Memory B cell (primary cell): ENCODE measurements around the gene ELAVL1.
A peak's percentile ranks its signal among the peaks of the same experiment; 100 is the strongest.

Source experiments
- ATAC-seq: fragments of 150-1000 bp; cut with Tn5 transposase; 2 replicates; pipeline ENCODE4 v1.10.0; 2021; ENCODE audit warnings: low read depth, mild to moderate bottlenecking, moderate library complexity
- DNase-seq, 2 donors: peaks; one replicate each; pipeline ENCODE4 v3.0.0; 2022; ENCODE audit warnings: low spot score in 2 of 2
- H3K27ac Mint-ChIP-seq: one replicate; pipeline ENCODE4 v1.8.0; 2022; ENCODE audit warnings: mild to moderate bottlenecking, moderate library complexity, mixed read lengths
- H3K27me3 Mint-ChIP-seq: one replicate; pipeline ENCODE4 v1.8.0; 2022; ENCODE audit warnings: mixed read lengths
- H3K36me3 Mint-ChIP-seq: one replicate; pipeline ENCODE4 v1.8.0; 2022; ENCODE audit warnings: mild to moderate bottlenecking, mixed read lengths
- H3K4me1 Mint-ChIP-seq: one replicate; pipeline ENCODE4 v1.8.0; 2022; ENCODE audit warnings: mixed read lengths
- H3K4me3 Mint-ChIP-seq: one replicate; pipeline ENCODE4 v1.8.0; 2022; ENCODE audit warnings: mild to moderate bottlenecking, moderate library complexity, mixed read lengths
- H3K9me3 Mint-ChIP-seq: one replicate; pipeline ENCODE4 v1.8.0; 2022; ENCODE audit warnings: mixed read lengths

The ELAVL1 gene

GRCh38 chr19:7977021-7977722, 28.3 kb downstream of the ELAVL1 start:
- H3K4me3 Mint-ChIP-seq = no peak overlapping the region

GRCh38 chr19:7976461-7976860, 29.0 kb downstream of the ELAVL1 start:
- Mint-ChIP-seq H3K9me3 (no peaks in the 10 kb centered on the region), H3K27ac (no peak overlapping the region), H3K27me3 (no peaks in the 10 kb centered on the region), H3K36me3 (peaks cover 6% of the 10 kb centered on the region), H3K4me3 (no peak overlapping the region), H3K4me1 (no peaks in the 10 kb centered on the region)
- DNase-seq (no peak), ATAC-seq (no peak)

More at GRCh38 chr19:7977021-7977722, 28.3 kb downstream of the ELAVL1 start:
- Mint-ChIP-seq H3K27me3 (no peaks in the 10 kb centered on the region), H3K27ac (no peak overlapping the region), H3K9me3 (no peaks in the 10 kb centered on the region), H3K4me1 (no peaks in the 10 kb centered on the region), H3K36me3 (peaks cover 6% of the 10 kb centered on the region)
- DNase-seq (no peak), ATAC-seq (no peak)

- Mint-ChIP-seq H3K36me3 (peaks cover 5% of the 10 kb centered on the region), H3K4me3 (no peak overlapping the region), H3K27me3 (no peaks in the 10 kb centered on the region), H3K9me3 (no peaks in the 10 kb centered on the region), H3K4me1 (no peaks in the 10 kb centered on the region), H3K27ac (no peak overlapping the region)
- DNase-seq (no peak), ATAC-seq (no peak)
Measured at GRCh38 chr19:7975037-7975436, 30.4 kb downstream of the ELAVL1 start.

- H3K27ac Mint-ChIP-seq = no peak overlapping the region
- H3K4me3 Mint-ChIP-seq = no peak overlapping the region
- DNase-seq (no peak), ATAC-seq (no peak)
- H3K4me1 Mint-ChIP-seq = no peaks in the 10 kb centered on the region
- H3K36me3 Mint-ChIP-seq = peaks cover 5% of the 10 kb centered on the region
- H3K9me3 Mint-ChIP-seq = no peaks in the 10 kb centered on the region
- no peaks in the 10 kb centered on the region for H3K27me3 Mint-ChIP-seq
Measured at GRCh38 chr19:7973883-7974282, 31.6 kb downstream of the ELAVL1 start.

GRCh38 chr19:7971553-7972520, 33.6 kb downstream of the ELAVL1 start:
- H3K4me1 Mint-ChIP-seq = no peaks in the 10 kb centered on the region
- H3K27ac Mint-ChIP-seq = no peak overlapping the region
- peaks cover 10% of the 10 kb centered on the region for H3K36me3 Mint-ChIP-seq
- DNase-seq (no peak), ATAC-seq (no peak)
- no peak overlapping the region for H3K4me3 Mint-ChIP-seq
- no peaks in the 10 kb centered on the region for H3K27me3 Mint-ChIP-seq
- no peaks in the 10 kb centered on the region for H3K9me3 Mint-ChIP-seq

- Mint-ChIP-seq H3K4me3 (no peak overlapping the region), H3K9me3 (no peaks in the 10 kb centered on the region), H3K4me1 (no peaks in the 10 kb centered on the region), H3K36me3 (peaks cover 14% of the 10 kb centered on the region), H3K27ac (no peak overlapping the region), H3K27me3 (no peaks in the 10 kb centered on the region)
- ATAC-seq (peak; percentile 27), DNase-seq (peak in 1 of 2 donors; percentile 25)
Measured at GRCh38 chr19:7970716-7971448, 34.6 kb downstream of the ELAVL1 start.

GRCh38 chr19:7969555-7969939, 35.9 kb downstream of the ELAVL1 start:
- Mint-ChIP-seq H3K36me3 (peaks cover 18% of the 10 kb centered on the region), H3K4me3 (no peak overlapping the region), H3K27ac (no peak overlapping the region), H3K4me1 (no peaks in the 10 kb centered on the region), H3K9me3 (no peaks in the 10 kb centered on the region), H3K27me3 (no peaks in the 10 kb centered on the region)
- no peak for DNase-seq
- no peak for ATAC-seq

- H3K27me3 Mint-ChIP-seq = no peaks in the 10 kb centered on the region
- peaks cover 20% of the 10 kb centered on the region for H3K36me3 Mint-ChIP-seq
- DNase-seq (no peak), ATAC-seq (no peak)
- no peak overlapping the region for H3K4me3 Mint-ChIP-seq
- no peaks in the 10 kb centered on the region for H3K4me1 Mint-ChIP-seq
- no peaks in the 10 kb centered on the region for H3K9me3 Mint-ChIP-seq
- H3K27ac Mint-ChIP-seq = no peak overlapping the region
Measured at GRCh38 chr19:7968796-7969554, 36.5 kb downstream of the ELAVL1 start.

- Mint-ChIP-seq H3K9me3 (no peaks in the 10 kb centered on the region), H3K27me3 (no peaks in the 10 kb centered on the region), H3K36me3 (peaks cover 17% of the 10 kb centered on the region), H3K4me3 (no peak overlapping the region), H3K27ac (no peak overlapping the region), H3K4me1 (no peaks in the 10 kb centered on the region)
- ATAC-seq (no peak), DNase-seq (no peak)
Measured at GRCh38 chr19:7968008-7968795, 37.2 kb downstream of the ELAVL1 start.

- Mint-ChIP-seq H3K4me1 (no peaks in the 10 kb centered on the region), H3K27ac (peak overlapping the region; percentile 45), H3K9me3 (no peaks in the 10 kb centered on the region), H3K27me3 (no peaks in the 10 kb centered on the region), H3K36me3 (peaks cover 22% of the 10 kb centered on the region), H3K4me3 (no peak overlapping the region)
- ATAC-seq (no peak), DNase-seq (no peak)
Measured at GRCh38 chr19:7965921-7966665, 39.3 kb downstream of the ELAVL1 start.

GRCh38 chr19:7965259-7965841, 40.1 kb downstream of the ELAVL1 start:
- Mint-ChIP-seq H3K4me3 (no peak overlapping the region), H3K27me3 (no peaks in the 10 kb centered on the region), H3K9me3 (no peaks in the 10 kb centered on the region), H3K36me3 (peaks cover 20% of the 10 kb centered on the region), H3K4me1 (no peaks in the 10 kb centered on the region), H3K27ac (no peak overlapping the region)
- no peak for ATAC-seq
- no peak for DNase-seq

- H3K4me1 Mint-ChIP-seq = no peaks in the 10 kb centered on the region
- H3K4me3 Mint-ChIP-seq = no peak overlapping the region
- DNase-seq (no peak), ATAC-seq (no peak)
- no peaks in the 10 kb centered on the region for H3K9me3 Mint-ChIP-seq
- peaks cover 20% of the 10 kb centered on the region for H3K36me3 Mint-ChIP-seq
- no peaks in the 10 kb centered on the region for H3K27me3 Mint-ChIP-seq
- no peak overlapping the region for H3K27ac Mint-ChIP-seq
Measured at GRCh38 chr19:7963566-7963965, 41.9 kb downstream of the ELAVL1 start.
